MV-4-11 (cell line): Measurements from ENCODE around the gene KATNIP.

Experiments used
- DNase-seq: peaks from one replicate; lab custom pipeline; 2025; lab: John Stamatoyannopoulos, UW

The KATNIP gene

DNA sequence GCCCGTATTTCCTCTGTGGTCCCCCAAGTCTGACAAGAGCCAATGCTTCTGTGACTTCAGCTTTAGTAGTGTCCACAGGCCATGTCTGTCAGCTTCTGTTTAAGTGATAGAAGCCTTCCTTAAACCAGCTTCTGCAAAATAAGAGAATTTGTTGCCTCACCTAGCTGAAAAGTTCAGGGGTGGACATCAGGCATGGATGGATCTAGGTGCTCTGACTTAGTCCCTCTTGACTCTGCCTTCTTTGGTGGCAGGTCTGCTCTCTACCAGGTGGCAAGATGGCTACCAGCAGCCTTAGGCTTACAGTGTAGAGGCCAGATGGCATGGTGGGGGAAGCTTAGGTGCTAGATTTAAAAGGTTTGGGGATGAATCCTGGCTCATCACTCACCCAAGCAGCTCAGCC, 33.7 kb downstream of the KATNIP start:
- no peak for DNase-seq

DNA sequence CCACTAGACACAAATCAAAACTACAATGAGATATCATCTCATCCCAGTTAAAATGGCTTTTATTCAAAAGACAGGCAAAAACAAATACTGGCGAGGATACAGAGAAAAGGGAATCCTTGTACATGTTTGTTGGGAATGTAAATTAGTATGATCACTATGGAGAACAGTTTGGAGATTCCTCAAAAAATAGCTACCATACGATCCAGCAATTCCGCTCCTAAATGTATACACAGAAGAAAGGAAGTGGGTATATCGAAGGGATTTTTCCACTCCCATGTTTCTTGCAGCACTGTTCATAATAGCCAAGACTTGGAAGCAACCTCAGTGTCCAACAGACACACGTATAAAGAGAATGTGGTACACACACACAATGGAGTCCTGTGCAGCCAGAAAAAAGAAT, 35.3 kb downstream of the KATNIP start:
- DNase-seq, result no peak

- no peak for DNase-seq
Measured at GRCh38 chr16:27586711-27587110, 36.8 kb downstream of the KATNIP start.

DNA sequence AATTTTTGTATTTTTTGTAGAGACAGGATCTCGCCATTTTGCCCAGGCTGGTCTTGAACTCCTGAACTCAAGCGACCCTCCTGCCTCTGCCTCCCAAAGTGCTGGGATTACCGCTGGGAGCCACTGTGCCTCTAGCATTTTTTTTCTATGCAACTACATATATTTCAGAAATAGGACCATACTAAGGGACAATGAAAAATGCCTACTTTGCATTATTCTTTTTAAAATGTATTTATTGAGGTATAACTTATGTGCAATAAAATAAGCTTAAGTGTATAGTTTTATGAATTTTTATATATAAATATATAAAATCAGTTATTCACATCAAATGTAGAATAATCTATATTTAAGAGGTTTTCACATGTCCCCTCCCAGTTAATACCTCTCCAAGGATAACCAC, 38.1 kb downstream of the KATNIP start:
- DNase-seq, result no peak

DNA sequence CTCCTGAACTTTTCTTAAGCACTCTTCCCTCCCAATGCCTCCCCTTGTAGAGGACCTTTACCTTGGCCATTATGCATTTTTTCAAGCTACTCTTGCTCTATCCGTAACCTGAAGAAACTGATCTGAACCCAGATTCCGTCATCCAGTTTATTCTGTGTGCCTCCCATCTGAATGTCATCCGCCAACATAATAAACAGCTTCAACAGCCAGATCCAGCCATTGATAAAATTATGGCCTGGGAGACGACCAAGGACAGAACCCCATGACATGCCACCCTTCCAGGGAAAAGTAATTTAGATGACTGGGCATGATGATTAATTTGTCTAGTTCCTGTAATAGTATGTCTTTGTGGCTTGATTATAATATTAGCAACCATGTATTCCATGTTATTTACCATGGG, 41.9 kb downstream of the KATNIP start:
- DNase-seq, result no peak

- DNase-seq, result no peak
Measured at GRCh38 chr16:27595475-27595874, 45.5 kb downstream of the KATNIP start.

- no peak for DNase-seq
Measured at GRCh38 chr16:27595993-27596392, 46.0 kb downstream of the KATNIP start.

GRCh38 chr16:27596411-27596810, 46.5 kb downstream of the KATNIP start:
- no peak for DNase-seq

GRCh38 chr16:27597361-27597760, 47.4 kb downstream of the KATNIP start:
- DNase-seq, result no peak

DNA sequence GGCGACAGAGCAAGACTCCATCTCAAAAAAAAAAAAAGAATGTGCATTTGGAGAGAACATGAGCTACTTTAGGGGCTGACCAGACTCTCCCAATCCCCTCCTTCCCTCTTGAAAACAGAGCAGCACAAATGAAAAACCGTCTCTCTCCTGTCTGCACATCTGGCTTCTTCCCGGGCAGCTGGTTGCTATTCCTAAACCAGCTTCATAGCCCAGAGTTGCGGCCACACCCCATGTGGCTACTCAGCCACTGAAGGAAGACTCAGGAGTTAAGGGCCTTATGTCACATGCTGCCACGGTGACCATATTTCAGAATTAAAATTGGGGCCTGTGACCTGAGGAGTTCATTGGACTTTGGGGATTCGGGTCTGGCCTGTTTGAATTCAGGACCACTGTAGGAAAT, 48.3 kb downstream of the KATNIP start:
- DNase-seq, result no peak

- no peak for DNase-seq
Measured at GRCh38 chr16:27598931-27599565, 49.1 kb downstream of the KATNIP start.

- no peak for DNase-seq
Measured at GRCh38 chr16:27599606-27600005, 49.7 kb downstream of the KATNIP start.
